Limb (tissue), 2 donors: Measurements from ENCODE around the gene ZNF3.
A peak's percentile ranks its signal among the peaks of the same experiment; 100 is the strongest.

ENCODE experiments used
- DNase-seq, 2 donors: peaks; one replicate each; pipeline ENCODE4 v3.0.0-alpha.2; 2016; ENCODE audit errors: extremely low spot score in 2 of 2

ZNF3 gene

DNA sequence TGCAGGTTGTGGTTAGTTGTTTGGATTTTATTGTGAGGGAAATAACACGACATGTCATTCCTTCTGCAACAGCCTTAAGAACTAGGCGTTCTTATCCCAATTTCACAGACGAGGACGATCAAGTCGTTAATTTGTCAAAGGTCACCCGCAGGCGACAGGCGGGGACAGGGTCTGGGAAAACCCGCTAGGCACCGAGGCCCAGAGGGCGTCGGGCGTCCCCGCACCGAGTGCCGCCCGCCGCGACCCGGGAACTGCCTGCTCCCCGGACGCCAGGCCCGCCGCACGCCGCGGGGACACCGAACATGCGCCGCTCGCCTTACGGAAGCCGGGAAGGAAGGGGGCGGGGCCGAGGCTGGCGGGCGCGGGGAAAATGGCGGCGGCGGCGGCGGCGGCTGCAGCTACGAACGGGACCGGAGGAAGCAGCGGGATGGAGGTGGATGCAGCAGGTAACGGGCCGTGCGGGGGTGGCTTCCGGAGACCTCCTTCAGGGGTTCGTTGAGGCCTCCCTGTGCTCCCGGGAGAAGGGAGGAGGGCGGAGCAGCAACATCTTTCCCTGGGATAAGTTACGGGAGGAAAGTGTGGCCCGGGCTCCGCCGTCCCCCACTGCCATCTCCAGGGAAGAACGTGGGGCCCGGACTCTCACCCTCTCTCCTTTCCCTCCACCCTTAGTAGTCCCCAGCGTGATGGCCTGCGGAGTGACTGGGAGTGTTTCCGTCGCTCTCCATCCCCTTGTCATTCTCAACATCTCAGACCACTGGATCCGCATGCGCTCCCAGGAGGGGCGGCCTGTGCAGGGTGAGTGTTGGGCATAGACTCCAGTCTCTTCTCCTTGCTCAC is 7.3 kb upstream of the ZNF3 start, which contains the start of gene COPS6:
Gene COPS6, plus strand, starts transcription at position 349 of the 837 bp plus-strand sequence. Its CDS starts 22 bp downstream, at position 371.
- peak; percentile 62 to 91 for DNase-seq

DNA sequence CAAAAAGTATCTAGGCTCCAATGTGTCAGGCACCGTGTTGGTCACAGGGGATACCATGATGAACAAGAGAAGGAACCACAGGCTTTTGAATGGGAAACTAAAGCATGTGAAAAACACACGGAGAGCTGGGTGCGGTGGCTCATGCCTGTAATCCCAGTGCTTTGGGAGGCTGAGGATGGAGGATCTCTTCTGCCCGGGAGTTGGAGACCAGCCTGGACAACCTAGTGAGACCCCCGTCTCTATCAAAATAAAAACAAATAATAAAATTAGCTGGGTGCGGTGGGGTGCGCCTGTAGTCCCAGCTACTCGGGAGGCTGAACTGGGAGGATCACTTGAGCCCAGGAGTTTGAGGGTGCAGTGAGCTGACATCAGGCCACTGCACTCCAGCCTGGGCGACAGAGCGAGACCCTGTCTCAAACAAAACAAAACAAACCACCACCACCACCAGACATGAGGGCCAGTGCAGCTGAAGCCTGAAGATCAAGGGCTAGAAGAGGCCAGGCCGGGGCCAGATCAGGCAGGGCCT is 6.6 kb upstream of the ZNF3 start:
- DNase-seq: no peak

DNA sequence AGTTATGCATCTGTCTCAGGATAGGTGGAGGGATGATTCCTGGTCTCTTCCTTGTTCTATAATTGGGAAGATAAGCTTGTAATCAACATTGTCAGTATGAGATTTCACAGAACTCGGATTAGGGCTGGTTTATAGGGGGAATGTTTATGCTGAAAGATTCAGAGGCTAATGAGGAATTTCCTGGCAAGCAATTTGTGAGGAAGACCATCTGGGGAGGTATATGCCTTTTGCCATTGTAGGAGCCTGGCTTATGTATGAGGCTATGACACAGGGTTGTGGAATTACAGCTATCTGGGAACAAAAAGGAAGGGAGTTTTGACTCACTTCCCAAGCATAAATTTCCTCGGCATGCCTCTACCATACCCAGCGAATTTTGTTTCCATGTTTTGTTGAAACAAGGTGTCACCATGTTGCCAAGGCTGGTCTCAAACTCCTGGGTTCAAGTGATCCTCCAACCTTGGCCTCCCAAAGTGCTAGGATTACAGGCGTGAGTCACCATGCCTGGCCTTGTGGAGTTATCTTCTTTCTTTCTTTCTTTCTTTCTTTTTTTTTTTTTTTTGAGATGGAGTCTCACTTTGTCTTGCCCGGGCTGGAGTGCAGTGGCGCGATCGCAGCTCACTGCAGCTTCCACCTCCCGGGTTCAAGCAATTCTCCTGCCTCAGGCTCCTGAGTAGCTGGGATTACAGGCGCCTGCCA is 5.7 kb upstream of the ZNF3 start:
- DNase-seq: no peak

DNA sequence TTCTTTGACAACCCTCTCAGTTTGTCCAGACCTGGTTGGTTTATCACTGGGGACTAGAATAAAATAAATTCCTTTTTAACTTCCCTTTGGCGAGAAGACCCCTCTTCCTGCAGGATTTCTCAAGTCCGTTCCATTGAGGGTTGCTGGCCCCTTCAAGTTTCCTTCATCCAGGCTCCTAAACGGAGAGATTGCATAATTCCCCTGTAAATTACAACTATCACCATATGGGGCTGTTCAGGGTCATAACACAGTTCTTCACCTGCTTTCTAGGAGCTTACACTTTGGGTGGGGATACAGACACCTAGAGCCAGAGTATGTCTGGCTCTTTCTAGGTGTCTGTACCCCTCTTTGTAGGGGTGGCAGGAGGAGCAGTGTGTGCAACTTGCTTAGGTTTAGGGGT is 4.0 kb upstream of the ZNF3 start:
- DNase-seq: no peak

DNA sequence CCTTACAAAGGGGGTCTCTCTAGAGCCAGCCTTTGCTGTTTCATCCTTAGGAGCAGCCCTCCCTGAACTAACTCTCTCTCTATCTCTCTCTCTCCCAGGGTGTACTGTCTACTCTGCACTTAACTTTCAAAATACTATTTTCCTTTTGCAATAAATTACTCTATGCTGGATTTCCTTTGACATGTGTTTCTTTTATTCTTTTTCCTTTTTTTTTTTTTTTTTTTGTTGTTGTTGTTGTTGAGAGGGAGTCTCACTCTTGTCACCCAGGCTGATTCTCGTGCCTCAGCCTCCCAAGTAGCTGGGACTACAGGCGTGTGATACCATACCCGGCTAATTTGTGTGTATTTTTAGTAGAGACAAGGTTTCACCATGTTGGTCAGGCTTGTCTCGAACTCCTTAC is 1.5 kb upstream of the ZNF3 start:
- DNase-seq: no peak

DNA sequence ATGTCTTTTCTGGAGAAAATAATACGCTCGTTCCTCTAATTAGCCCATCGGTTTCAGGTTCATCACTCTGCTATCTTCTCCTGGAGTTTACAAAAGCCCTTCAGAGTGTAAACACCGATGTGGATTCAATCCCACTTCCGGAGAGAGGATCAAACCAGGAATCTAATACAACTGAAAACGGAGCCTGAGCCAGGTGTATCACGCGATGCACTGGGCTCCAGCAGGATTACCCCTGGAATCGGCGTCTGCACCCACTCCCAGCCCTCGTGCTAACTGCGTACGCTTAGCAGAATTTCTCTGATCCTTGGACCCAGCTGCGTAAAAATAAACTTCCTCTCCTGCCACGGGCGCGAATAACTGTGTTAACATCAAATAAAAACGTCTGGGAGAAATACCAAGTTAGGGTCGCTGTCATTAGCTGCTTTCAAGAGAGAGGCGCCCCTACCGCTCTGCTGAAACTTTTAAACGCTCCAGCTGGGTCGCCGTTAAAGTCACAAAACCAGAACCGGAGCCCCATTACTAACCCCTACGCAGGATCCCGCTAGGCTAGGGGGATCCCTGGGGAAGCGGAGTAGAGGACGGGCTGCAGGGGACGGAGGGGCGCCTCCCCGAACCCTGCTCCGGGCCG is 502 bp downstream of the ZNF3 start:
- DNase-seq: no peak

DNA sequence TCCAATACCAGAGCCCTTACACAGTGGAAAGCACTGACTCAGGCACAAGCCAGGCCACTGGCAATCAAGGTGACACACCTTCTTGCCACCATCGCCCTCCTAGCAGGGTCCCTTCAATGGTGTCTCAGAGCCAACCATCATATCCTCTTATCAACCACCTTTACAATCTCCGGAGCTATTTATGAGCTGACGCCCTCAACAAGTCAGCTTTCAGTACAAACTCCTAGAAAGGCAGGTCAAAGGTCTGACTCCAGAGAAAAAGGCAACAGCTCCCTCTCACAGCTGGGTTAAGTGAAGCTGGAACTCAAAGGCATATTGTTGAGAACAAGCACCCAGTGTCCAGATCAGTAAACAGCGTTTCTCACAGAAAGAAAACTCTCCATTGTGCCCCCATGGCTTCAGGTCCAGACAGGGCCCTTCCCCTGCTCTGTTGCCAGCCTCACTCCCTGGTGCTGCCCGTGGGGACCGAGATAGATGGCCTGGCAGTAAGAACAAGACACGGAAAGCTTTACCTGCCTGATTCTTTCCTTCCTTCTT is 2.4 kb downstream of the ZNF3 start:
- no peak for DNase-seq

DNA sequence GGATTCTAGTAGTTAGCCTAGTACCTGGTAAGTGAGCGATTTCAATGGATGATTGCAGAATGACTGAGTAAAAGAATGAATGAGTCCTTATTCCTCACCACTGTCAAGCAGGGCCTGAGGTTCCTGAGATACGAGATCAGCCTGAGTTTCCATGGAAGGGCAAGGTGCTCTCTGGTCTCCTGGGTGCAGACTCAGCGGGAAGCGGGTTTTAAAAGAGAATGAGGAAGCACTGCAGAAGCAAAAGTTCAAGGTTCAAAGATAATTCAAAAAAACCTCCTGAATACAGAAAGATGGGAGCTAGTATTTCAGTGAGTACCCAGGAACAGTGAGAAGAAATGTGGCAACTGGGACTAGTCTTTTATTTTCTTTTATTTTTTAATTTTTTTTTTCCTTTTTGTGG is 4.3 kb downstream of the ZNF3 start:
- no peak for DNase-seq

DNA sequence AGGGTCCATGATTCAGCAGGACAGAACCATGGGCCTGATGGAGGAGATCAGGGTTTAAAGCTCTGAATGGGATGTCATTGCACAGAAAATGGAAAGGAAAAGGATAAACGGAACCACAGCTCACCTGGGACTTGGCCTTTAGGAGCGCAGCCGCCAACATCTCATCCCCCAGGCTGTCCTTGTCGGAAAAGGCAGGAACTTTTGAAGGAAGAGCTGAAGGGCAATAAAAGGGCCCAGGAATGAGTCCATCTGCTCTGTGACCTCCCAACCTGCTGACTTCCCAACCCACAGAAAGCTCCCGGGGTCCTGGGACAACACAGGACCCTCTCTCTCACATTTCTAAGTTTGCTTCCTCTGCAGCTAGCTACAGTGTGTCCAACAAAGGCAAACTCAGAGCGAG is 6.1 kb downstream of the ZNF3 start:
- DNase-seq: no peak

DNA sequence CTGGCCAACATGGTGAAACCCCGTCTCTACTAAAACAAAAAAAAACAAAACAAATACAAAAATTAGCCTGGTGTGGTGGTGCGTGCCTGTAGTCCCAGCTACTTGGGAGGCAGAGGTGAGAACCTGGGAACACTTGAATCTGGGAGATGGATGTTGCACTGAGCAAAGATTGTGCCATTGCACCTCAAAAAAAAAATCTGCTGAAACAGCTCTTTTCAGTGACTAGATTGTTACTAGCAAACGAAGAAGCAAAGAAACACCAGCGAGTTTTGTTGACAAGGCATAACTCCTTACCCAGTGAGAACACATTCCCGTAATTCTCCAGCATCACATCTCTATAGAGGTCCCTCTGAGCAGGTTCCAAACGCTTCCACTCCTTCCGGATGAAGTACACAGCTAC is 6.7 kb downstream of the ZNF3 start:
- no peak for DNase-seq

DNA sequence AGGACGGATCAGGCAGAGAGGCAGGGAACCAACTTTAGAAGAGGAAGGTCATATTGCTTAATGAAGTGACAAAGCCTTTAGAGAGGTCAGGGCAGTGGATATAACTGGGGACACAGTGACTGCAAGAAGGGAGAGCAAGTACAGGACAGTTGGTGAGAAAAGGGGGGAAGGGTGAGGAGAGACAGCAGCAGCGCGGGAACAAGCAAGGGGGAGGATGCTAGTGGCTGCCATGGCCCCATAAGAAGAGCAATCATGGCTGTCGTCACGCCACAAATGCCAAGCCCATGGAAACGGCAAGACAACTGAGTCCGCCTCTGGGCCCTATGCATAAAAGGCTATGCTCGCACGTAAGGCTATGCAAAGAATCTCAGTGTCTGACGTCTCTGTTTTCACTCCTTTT is 9.1 kb downstream of the ZNF3 start:
- no peak for DNase-seq

DNA sequence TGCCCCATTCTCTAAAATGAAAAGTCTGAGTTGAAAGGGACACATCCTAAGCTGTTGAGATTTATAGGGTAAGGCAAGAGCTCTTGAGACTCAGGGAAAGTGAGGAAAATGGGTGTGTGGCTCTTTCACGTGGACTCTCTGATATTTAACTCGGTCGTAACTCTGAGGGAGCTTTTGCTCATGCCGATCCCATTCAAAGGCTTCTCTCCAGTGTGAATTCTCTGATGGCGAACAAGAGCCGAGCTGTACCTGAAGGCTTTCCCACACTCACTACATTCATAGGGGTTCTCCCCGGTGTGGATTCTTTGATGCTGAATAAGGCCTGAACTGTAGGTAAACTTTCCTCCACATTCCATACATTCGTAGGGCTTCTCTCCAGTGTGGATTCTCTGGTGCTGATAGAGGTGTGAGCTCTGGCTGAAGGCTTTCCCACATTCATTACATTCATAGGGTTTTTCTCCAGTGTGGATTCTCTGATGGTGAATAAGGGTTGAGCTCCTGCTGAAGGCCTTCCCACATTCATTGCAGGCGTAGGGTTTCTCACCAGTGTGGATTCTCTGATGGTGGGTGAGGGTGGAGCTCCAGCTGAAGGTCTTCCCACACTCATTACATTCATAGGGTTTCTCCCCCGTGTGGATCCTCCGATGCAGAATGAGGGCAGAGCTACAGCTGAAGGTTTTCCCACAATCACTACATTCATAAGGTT is 10.4 kb downstream of the ZNF3 start:
- no peak for DNase-seq

DNA sequence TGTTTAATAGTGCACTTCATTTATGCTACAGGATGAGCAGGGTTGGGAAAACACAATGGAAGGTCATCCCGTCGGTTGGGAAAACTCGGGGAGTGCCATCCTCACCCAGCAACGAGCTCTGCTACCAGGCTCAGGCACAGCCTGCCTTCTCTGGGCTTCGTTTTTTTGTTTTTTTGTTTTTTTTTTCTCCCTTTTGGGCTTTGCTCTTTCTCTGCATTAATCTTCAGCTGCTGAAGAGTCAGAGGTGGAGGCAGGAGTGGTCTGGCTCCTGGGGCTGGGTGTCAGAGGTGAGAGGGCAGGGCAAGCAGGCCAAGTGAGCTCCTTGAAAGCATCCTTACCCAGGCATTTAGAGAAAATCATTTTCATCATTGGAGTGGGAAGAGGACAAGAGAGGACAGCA is 11.5 kb downstream of the ZNF3 start:
- DNase-seq: no peak

DNA sequence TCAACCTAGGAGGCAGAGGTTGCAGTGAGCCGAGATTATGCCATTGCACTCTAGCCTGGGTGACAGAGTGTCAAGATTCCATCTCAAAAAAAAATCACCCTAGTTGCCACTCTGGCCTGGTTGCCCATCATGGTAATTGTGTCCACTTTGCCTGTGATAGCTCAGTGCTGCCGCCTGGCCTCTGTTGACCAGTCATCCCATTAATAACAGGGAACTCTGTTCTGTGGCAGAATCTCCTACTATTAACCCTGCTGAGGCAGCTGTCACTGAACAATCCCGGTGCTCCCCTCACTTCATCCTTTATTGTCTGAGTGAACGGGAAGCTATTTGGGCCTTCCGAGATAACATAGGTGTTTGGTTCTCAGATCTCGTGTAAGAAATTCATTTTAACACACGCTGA is 14.6 kb downstream of the ZNF3 start:
- DNase-seq: no peak

DNA sequence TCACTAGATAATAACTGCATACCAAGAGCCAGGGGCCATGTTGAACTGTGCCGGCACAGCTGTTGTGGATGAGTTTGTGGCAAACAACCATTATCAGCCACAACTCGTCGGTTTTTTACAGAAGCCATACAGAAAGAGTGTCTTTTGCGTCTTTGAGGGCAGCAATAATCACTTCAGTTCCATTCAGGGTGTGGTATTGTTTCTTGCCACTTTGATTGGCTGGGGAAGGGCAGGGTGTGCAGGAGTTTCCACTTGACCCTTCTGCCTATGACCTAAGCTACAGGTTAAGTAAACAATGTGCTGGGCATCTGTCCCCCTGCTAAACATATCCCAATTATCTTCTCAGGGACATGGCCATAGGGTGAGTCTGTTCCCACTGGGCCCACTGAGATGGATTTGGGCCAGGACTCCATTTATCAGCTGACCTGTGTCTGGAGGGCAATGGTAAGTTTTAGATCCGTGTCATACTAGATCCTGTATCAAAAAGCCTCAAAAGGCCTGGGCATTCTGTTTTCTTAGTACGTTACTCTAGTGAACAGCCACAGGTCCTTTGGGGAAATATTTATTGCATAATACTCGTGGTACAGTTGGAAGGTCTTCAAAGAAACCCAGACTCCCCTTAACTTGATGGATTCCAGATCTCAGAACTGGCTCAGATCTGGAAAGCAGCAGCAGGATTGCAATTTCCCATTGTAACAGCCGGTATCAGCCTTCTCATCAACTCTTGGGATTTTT is 15.9 kb downstream of the ZNF3 start:
- DNase-seq: no peak

DNA sequence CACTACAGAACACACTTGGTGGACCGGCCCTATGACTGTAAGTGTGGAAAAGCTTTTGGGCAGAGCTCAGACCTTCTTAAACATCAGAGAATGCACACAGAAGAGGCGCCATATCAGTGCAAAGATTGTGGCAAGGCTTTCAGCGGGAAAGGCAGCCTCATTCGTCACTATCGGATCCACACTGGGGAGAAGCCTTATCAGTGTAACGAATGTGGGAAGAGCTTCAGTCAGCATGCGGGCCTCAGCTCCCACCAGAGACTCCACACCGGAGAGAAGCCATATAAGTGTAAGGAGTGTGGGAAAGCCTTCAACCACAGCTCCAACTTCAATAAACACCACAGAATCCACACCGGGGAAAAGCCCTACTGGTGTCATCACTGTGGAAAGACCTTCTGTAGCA is 17.4 kb downstream of the ZNF3 start:
- DNase-seq: no peak

DNA sequence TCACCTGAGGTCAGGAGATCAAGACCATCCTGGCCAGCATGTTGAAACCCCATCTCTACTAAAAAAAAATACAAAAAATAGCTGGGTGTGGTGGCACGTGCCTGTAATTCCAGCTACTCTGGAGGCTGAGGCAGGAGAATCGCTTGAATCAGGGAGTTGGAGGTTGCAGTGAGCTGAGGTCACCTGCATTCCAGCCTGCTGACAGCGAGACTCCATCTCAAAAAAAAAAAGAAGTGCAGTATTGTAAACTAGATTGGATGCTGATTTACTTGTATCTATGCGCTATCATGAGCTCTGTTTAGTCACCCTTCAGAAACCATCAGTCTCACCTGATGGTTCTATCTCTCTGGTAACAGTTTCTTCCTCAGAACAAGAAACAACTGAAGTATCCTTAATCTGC is 18.1 kb downstream of the ZNF3 start:
- DNase-seq: no peak

DNA sequence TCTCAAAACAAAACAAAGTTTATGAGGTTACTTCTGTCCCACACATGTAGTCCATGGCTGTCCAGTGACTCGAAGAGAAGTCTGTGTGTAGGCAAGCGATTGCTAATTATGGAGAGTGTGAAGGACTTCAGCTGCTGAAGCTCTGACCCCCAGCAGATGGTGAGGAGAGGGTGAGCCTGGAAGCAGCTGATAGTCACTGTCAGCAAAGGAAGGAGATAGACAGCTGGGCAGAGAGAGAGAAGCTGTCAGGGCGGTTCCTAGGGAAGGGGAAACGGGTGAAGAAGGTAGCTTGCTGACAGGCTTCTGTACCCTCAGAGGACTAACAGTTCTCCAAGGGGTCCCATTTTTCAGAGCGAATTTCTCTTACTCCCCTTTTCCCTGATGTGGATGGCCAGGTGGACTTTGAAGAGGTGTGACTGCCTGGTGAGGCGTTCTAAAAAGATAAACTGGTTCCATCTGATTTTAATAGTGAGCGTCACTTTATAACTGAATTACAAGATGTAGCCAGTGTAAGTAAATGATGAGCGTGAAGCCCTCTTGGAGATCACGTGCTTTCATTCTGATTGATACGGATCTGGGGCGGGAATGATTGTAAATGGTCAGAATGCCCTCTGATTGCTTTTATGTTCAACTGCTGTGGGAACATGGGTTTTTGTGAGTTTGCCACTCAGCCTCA is 19.9 kb downstream of the ZNF3 start:
- peak in 1 of 2 donors; percentile 26 for DNase-seq

DNA sequence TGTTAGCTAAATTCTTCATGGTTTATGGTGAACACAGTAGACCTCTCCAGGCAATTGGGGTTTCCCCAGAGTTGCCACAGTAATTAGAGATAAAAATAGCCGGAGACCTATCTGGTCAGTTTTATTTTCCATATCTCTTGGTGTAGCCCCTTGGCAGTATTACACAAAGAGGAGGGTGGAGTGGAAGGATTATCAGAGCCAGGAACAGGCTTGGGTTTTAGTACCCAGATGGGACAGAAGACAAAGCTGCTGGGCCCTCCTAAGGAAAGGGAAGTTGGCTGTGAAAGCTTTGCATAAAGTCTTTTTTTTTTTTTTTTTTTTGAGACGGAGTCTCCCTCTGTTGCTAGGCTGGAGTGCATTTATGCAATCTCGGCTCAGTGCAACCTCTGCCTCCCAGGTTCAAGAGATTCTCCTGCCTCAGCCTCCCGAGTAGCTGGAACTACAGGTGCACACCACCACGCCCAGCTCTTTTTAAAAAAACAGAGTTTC is 22.2 kb downstream of the ZNF3 start:
- no peak for DNase-seq

DNA sequence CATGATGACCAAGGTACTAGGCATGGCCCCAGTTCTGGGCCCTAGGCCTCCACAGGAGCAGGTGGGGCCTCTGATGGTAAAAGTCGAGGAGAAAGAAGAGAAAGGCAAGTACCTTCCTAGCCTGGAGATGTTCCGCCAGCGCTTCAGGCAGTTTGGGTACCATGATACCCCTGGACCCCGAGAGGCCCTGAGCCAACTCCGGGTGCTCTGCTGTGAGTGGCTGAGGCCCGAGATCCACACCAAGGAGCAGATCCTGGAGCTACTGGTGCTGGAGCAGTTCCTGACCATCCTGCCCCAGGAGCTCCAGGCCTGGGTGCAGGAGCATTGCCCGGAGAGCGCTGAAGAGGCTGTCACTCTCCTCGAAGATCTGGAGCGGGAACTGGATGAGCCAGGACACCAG is 24.5 kb downstream of the ZNF3 start:
- no peak for DNase-seq
